Measurements from ENCODE around the gene NPIPB8. TPM values are rescaled to one million over a fixed set of nuclear protein-coding genes. Genes with fewer than 3 reads are reported as not detected.
"Not testable (repeated sequence)": the region's sequence is repeated elsewhere in the genome, so short reads cannot be mapped to it uniquely, and the experiment has no call there.

The NPIPB8 gene
- total RNA-seq, 2 experiments from 2014 or later: 0.44 TPM; not detected in 1

DNA sequence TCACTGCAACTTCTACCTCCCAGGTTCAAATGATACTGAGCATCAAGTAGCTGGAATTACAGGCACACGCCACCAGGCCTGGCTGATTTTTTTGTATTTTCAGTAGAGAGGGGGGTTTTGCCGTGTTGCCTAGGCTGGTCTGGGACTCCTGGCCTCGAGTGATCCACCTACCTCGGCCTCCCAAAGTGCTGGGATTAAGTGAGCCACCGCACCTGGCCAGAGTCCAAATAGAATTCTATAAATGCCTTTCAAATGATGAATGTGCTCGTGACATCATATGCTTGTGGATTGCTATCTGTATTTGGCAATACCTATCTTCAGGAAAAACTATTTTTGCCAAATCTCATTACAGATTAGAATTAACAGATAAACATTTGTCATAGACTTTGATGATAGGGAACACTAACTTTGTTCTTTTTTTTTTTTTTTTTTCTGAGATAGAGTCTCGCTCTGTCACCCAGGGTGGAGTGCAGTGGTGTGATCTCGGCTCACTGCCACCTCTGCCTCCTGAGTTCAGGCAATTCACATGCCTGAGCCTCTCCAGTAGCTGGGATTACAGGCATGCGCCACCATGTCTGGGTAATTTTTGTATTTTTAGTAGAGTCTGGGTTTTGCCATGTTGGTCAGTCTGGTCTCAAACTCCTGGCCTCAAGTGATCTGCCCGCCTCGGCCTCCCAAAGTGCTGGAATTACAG, 55.5 kb downstream of the NPIPB8 start:
- H3K36me3 Mint-ChIP-seq (ENCODE audit: low read depth); H3K27me3 Mint-ChIP-seq; CTCF ChIA-PET; DNase-seq; H3K9me3 Mint-ChIP-seq; H3K27ac Mint-ChIP-seq; H3K4me3 Mint-ChIP-seq; POLR2A ChIA-PET; H3K4me1 Mint-ChIP-seq: not testable (repeated sequence)

DNA sequence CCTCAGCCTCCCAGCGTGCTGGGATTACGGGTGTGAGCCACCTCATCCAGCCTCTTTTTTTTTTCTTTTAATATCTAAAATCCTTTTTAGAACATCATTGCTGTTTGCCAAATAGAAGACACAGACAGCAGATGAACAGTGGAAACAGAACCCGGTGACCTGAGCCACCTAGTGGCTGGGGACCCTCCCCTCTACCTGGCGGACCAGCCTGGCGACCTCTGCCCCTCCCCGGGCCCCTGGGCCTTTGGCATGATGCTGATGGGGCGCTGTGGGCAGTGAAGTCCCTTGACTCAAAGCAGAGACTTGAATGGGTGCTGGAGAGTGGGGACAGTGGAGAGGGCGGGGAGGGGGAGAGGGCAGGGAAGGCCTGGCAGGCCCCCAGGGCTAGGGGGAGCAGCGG, 61.9 kb downstream of the NPIPB8 start:
- not testable (repeated sequence) for H3K9me3 Mint-ChIP-seq

DNA sequence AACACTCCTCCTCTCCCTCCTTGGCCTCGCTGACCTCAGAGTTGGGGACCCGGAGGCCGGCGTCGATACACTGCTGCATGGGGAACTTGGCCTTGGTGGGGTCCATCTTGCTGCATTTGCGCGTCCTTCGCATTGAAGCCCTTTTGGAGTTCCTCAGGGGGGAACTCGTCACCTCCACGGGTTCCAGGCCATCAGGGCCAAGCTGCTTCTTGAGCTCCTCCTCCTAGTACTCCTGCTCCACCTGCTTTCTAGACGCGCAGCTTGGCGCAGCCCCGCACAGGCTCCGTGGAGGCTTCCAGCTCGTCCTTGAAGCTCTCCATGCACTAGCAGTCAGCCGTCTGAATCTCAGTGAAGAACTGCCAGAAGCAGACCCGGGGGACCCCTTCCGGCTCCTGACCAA, 62.5 kb downstream of the NPIPB8 start:
- H3K27me3 Mint-ChIP-seq; POLR2A ChIA-PET; H3K4me3 Mint-ChIP-seq; CTCF ChIA-PET; H3K27ac Mint-ChIP-seq; DNase-seq; H3K4me1 Mint-ChIP-seq; H3K9me3 Mint-ChIP-seq; H3K36me3 Mint-ChIP-seq (ENCODE audit: low read depth): not testable (repeated sequence)

More for the DNA sequence above, 61.9 kb downstream of the NPIPB8 start:
- H3K4me1 Mint-ChIP-seq; H3K27me3 Mint-ChIP-seq; H3K27ac Mint-ChIP-seq; POLR2A ChIA-PET; CTCF ChIA-PET; DNase-seq; H3K36me3 Mint-ChIP-seq (ENCODE audit: low read depth); H3K4me3 Mint-ChIP-seq: not testable (repeated sequence)

DNA sequence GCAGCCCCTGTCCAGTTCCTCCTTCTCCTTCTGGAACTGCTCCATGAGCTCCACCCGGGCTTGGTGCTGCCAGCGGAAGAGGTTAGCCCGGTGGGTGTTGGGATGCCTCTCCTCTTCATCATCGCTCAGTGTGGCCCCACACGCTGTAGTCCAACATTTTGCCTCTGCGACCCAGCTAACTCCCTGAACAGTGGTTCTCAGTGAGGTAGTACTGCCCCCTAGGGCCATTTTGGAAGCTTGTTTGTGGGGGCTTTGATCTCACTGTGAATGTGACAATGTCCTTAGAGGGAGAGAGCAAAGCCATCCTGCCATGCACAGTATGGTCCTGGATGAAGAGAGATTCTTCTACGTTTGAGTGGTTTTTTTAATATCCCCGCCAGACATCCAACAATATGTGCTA, 63.5 kb downstream of the NPIPB8 start:
- DNase-seq; H3K4me1 Mint-ChIP-seq; H3K4me3 Mint-ChIP-seq; POLR2A ChIA-PET; H3K9me3 Mint-ChIP-seq; H3K27ac Mint-ChIP-seq; H3K36me3 Mint-ChIP-seq (ENCODE audit: low read depth); H3K27me3 Mint-ChIP-seq; CTCF ChIA-PET: not testable (repeated sequence)

DNA sequence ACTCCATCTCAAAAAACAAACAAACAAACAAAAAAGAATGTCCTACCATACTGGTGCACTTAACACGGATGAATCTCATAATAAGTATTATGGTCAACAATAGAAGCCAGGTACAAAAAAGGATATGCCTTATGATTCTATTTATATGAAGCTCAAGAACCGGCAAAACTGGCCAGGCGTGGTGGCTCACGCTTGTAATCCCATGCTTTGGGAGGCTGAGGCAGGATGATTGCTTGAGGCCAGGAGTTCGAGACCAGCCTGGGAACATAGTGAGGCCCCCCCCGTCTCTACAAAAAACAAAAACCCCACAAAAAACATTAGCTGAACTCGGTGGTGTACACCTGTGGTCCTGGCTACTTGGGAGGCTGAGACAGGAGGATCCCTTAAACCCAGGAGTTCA, 66.4 kb downstream of the NPIPB8 start:
- H3K27me3 Mint-ChIP-seq; H3K9me3 Mint-ChIP-seq; POLR2A ChIA-PET; H3K4me3 Mint-ChIP-seq; DNase-seq; H3K27ac Mint-ChIP-seq; H3K4me1 Mint-ChIP-seq; H3K36me3 Mint-ChIP-seq (ENCODE audit: low read depth); CTCF ChIA-PET: not testable (repeated sequence)

Other genes with a start within 250 kb of the NPIPB8 start
- 100 to 1,000 TPM in 1 of 2 experiments, 10 to 100 TPM in 1; 84.0 to 101 TPM for gene EIF3CL, start 234.2 kb upstream of the NPIPB8 start, total RNA-seq
- under 1 TPM in 1 of 2 experiments, not detected in 1; 0.25 TPM for gene NPIPB7, start 165.7 kb upstream of the NPIPB8 start, total RNA-seq
- gene CLN3, start 146.0 kb upstream of the NPIPB8 start, total RNA-seq: 10 to 100 TPM; 53.4 to 58.4 TPM
- gene APOBR, start 143.4 kb upstream of the NPIPB8 start, total RNA-seq: 10 to 100 TPM; 16.7 to 21.4 TPM
- gene IL27, start 131.2 kb upstream of the NPIPB8 start, total RNA-seq: not detected
- gene NUPR1, start 99.1 kb upstream of the NPIPB8 start, total RNA-seq: not detected
- 10 to 100 TPM; 49.3 to 60.6 TPM for gene SGF29, start 84.1 kb upstream of the NPIPB8 start, total RNA-seq
- under 1 TPM; 0.27 to 0.50 TPM for gene SULT1A2, start 41.0 kb upstream of the NPIPB8 start, total RNA-seq
- 10 to 100 TPM; 11.1 to 11.3 TPM for gene SULT1A1, start 28.0 kb upstream of the NPIPB8 start, total RNA-seq
- 100 to 1,000 TPM; 430 to 457 TPM for gene EIF3C, start 73.4 kb downstream of the NPIPB8 start, total RNA-seq
- 1 to 10 TPM; 2.5 to 2.6 TPM for gene NPIPB9, start 113.7 kb downstream of the NPIPB8 start, total RNA-seq
- 100 to 1,000 TPM; 257 to 265 TPM for gene ATXN2L, start 184.9 kb downstream of the NPIPB8 start, total RNA-seq
- 100 to 1,000 TPM; 105 to 125 TPM for gene TUFM, start 208.3 kb downstream of the NPIPB8 start, total RNA-seq
- gene SH2B1, start 225.8 kb downstream of the NPIPB8 start, total RNA-seq: 10 to 100 TPM; 62.6 to 66.6 TPM
- 1 to 10 TPM; 1.3 to 2.7 TPM for gene ATP2A1, start 240.4 kb downstream of the NPIPB8 start, total RNA-seq